ENCODE measurements around the gene UBE3D.
"Not testable (repeated sequence)": the region's sequence is repeated elsewhere in the genome, so short reads cannot be mapped to it uniquely, and the experiment has no call there.

UBE3D gene

DNA sequence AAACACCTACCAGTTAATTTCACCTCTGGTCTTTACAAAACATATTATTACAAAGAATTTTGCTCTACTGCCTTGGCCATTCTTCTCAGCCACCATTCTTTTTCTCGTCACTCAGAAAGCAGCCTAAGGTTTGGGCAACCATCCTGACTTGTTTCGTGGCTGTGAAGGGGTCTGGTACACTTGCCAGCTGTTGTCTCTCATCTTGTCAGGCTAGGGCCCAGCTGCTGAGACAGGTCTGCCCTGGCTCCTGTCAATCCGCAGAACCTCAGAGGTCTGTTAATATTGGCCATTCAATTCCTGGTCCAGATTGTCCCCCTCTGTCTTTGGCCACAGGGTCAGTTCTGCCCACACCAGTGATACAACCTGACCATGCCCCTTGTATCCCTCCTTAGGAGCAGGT, 197.7 kb downstream of the UBE3D start:
- no peak for DNase-seq

GRCh38 chr6:82866446-82866845, 199.2 kb downstream of the UBE3D start:
- no peak for DNase-seq

DNA sequence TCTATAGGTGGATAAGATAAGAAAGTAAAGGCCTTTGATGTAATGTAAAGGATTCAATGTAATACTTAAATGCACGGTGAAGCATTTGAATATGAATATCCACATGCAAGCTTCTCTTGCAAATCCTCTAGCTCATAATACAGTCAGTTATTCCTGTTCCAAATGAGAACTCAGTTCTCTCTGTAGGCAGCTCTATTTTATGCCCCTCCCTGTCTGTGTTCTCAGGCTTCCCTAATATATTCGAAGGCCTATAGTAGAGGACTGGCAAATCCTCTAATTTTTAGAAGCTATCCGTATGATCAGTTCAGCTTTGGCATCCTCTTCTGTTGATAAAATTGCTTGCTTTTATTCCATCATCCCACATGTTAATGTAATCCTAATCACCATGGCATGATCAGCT, 200.2 kb downstream of the UBE3D start:
- DNase-seq: no peak

DNA sequence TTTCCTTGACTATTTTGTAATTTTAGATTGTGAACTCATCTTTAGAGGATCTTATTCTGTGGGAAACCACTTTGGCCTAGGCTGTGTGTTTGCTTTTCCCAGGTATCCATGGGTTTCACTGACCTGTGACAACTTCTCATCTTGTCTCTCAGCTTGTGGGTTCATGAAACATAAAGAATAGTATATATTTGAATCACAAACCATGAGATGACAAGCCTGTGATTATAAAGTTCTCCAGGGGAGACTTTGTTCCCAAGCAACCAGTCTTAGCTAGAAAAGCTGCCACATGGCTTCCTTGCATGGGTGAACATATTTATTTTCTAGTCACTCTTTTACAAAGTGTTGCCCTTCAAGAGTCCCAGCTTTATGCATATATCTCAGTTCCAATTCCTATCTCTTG, 201.9 kb downstream of the UBE3D start:
- no peak for DNase-seq

GRCh38 chr6:82862543-82862942, 203.1 kb downstream of the UBE3D start:
- DNase-seq: no peak

GRCh38 chr6:82861121-82861520, 204.5 kb downstream of the UBE3D start:
- DNase-seq: no peak

- DNase-seq: not testable (repeated sequence)
These were observed 209.6 kb downstream of the UBE3D start for GRCh38 chr6:82856077-82856476.

DNA sequence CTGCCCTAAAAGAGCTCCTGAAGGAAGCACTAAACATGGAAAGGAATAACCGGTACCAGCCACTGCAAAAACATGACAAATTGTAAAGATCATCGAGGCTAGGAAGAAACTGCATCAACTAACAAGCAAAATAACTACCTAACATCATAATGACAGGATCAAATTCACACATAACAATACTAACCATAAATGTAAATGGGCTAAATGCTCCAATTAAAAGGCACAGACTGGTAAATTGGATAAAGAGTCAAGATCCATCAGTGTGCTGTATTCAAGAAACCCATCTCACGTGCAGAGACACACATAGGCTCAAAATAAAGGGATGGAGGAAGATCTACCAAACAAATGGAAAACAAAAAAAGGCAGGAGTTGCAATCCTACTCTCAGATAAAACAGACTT, 212.7 kb downstream of the UBE3D start:
- DNase-seq: not testable (repeated sequence)

DNA sequence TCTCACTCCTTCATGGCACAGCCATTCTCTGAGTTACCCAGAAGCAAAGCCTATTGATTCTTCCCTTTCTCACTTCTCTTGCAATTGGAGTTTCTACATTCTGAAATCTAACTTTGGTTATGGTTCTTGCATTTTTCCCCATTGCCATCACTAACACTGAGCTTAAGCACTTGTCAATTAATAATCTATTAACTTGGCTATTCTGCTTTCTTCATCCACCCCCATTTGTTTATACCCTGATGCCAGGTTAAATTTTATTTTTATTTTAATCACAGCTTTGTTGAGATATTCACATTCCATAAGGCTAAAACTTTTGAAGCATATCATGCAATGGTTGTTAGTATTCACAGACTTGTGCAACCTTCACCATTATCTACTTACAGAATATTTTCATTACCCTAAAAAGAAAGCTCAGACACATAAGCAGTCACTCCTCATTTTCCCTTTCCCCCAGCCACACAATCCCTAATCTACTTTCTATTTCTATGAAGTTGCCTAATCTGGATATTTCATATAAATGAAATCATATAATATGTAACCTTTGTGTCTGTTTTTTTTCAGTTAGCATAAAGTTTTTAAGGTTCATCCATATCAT, 222.3 kb downstream of the UBE3D start:
- no peak for DNase-seq

DNA sequence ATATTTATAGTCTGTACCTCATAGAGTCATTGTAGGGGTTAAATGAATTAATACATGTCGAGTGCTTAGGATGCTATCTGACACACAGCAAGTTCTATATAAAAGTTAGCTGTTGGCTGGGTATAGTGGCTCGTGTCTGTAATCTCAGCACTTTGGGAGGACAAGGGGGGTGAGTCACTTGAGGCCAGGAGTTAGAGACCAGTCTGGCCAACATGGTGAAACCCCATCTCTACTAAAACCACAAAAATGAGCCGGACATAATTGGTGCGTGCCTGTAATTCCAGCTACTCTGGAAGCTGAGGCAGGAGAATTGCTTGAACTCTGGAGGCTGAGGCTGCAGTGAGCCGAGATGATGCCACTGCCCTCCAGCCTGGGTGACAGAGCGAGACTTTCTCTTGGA, 222.9 kb downstream of the UBE3D start:
- DNase-seq: no peak

Measured in NCI-H510A treated with DMSO at 0.1 percent for 48 hours (cell line).